ENCODE results near the gene RDM1. TPM values are rescaled to one million over a fixed set of nuclear protein-coding genes. Genes with fewer than 3 reads are reported as not detected.
"Not testable (repeated sequence)": the region's sequence is repeated elsewhere in the genome, so short reads cannot be mapped to it uniquely, and the experiment has no call there.

Gene RDM1
- total RNA-seq, 1 experiment from 2014 or later = 2.1 TPM

GRCh38 chr17:35944151-35944550 is 13.6 kb upstream of the RDM1 start:
- ChIA-PET POLR2A (ENCODE audit: low non-redundant PET) (no interaction called here), CTCF (no interaction called here)
- no peak for DNase-seq (ENCODE audit: low spot score)
- Histone ChIP-seq H3K27ac (ENCODE audit: low read depth, low read length, poor library complexity, severe bottlenecking) (no peak overlapping the region), H3K4me1 (ENCODE audit: insufficient read depth, low read length, poor library complexity, severe bottlenecking) (no peaks in the 10 kb centered on the region), H3K4me3 (ENCODE audit: low read depth, low read length, poor library complexity, severe bottlenecking) (no peak overlapping the region), H3K27me3 (replicated peaks; ENCODE audit: insufficient read depth, low read depth, low read length, poor library complexity) (no peaks in the 10 kb centered on the region), H3K9me3 (ENCODE audit: low read depth, low read length, poor library complexity, severe bottlenecking) (no peaks in the 10 kb centered on the region), H3K36me3 (ENCODE audit: insufficient read depth, low read length, poor library complexity, severe bottlenecking) (no peaks in the 10 kb centered on the region)
- BruUV-seq (replicated peaks) = no TSS peak
- intact Hi-C loops (cut with micrococcal nuclease; ENCODE audit: unreplicated experiment) = no loop called here
- TF ChIP-seq CTCF (conservative IDR thresholded peaks at IDR 0.05; ENCODE audit: low read depth, low read length) = no peak
- no peak for TF ChIP-seq EZH2 (IDR thresholded peaks at IDR 0.05; ENCODE audit: borderline replicate concordance, low read depth, low read length, poor library complexity, severe bottlenecking)

GRCh38 chr17:35943537-35943936 is 13.0 kb upstream of the RDM1 start, which contains the start of gene LYZL6:
Gene LYZL6, minus strand, starts transcription at chr17:35943713. Its CDS starts 4,357 bp downstream, at chr17:35939356.
- H3K4me3 ChIP-seq (ENCODE audit: low read depth, low read length, poor library complexity, severe bottlenecking) = no peak within 1 kb of the TSS
- H3K27me3 ChIP-seq (replicated peaks; ENCODE audit: insufficient read depth, low read depth, low read length, poor library complexity) = no peaks in the 10 kb centered on the region
- no TSS peak for BruUV-seq (replicated peaks)
- no peaks in the 10 kb centered on the region for H3K9me3 ChIP-seq (ENCODE audit: low read depth, low read length, poor library complexity, severe bottlenecking)
- ChIA-PET CTCF (no interaction called here), POLR2A (ENCODE audit: low non-redundant PET) (no interaction called here)
- H3K27ac ChIP-seq (ENCODE audit: low read depth, low read length, poor library complexity, severe bottlenecking) = no peak within 1 kb of the TSS
- H3K4me1 ChIP-seq (ENCODE audit: insufficient read depth, low read length, poor library complexity, severe bottlenecking) = no peaks in the 10 kb centered on the region
- DNase-seq (ENCODE audit: low spot score) = no peak
- intact Hi-C loops (cut with micrococcal nuclease; ENCODE audit: unreplicated experiment) = no loop called here
- TF ChIP-seq EZH2 (IDR thresholded peaks at IDR 0.05; ENCODE audit: borderline replicate concordance, low read depth, low read length, poor library complexity, severe bottlenecking) (no peak), CTCF (conservative IDR thresholded peaks at IDR 0.05; ENCODE audit: low read depth, low read length) (no peak)
- no peaks in the 10 kb centered on the region for H3K36me3 ChIP-seq (ENCODE audit: insufficient read depth, low read length, poor library complexity, severe bottlenecking)

GRCh38 chr17:35942588-35943186 is 12.1 kb upstream of the RDM1 start:
- H3K9me3 ChIP-seq (ENCODE audit: low read depth, low read length, poor library complexity, severe bottlenecking) = no peaks in the 10 kb centered on the region
- CTCF ChIA-PET = no interaction called here
- no peak for DNase-seq (ENCODE audit: low spot score)
- H3K4me3 ChIP-seq (ENCODE audit: low read depth, low read length, poor library complexity, severe bottlenecking) = no peak overlapping the region
- H3K27me3 ChIP-seq (replicated peaks; ENCODE audit: insufficient read depth, low read depth, low read length, poor library complexity) = no peaks in the 10 kb centered on the region
- intact Hi-C loops (cut with micrococcal nuclease; ENCODE audit: unreplicated experiment) = no loop called here
- POLR2A ChIA-PET (ENCODE audit: low non-redundant PET) = no interaction called here
- no peaks in the 10 kb centered on the region for H3K36me3 ChIP-seq (ENCODE audit: insufficient read depth, low read length, poor library complexity, severe bottlenecking)
- no TSS peak for BruUV-seq (replicated peaks)
- H3K27ac ChIP-seq (ENCODE audit: low read depth, low read length, poor library complexity, severe bottlenecking) = no peak overlapping the region
- no peaks in the 10 kb centered on the region for H3K4me1 ChIP-seq (ENCODE audit: insufficient read depth, low read length, poor library complexity, severe bottlenecking)
- TF ChIP-seq CTCF (conservative IDR thresholded peaks at IDR 0.05; ENCODE audit: low read depth, low read length) (no peak), EZH2 (IDR thresholded peaks at IDR 0.05; ENCODE audit: borderline replicate concordance, low read depth, low read length, poor library complexity, severe bottlenecking) (no peak)

- BruUV-seq (replicated peaks); CTCF ChIA-PET; DNase-seq (ENCODE audit: low spot score); H3K9me3 ChIP-seq (ENCODE audit: low read depth, low read length, poor library complexity, severe bottlenecking); H3K27ac ChIP-seq (ENCODE audit: low read depth, low read length, poor library complexity, severe bottlenecking); intact Hi-C loops (cut with micrococcal nuclease; ENCODE audit: unreplicated experiment); POLR2A ChIA-PET (ENCODE audit: low non-redundant PET); H3K27me3 ChIP-seq (replicated peaks; ENCODE audit: insufficient read depth, low read depth, low read length, poor library complexity); H3K4me1 ChIP-seq (ENCODE audit: insufficient read depth, low read length, poor library complexity, severe bottlenecking); H3K36me3 ChIP-seq (ENCODE audit: insufficient read depth, low read length, poor library complexity, severe bottlenecking); H3K4me3 ChIP-seq (ENCODE audit: low read depth, low read length, poor library complexity, severe bottlenecking): not testable (repeated sequence)
These were observed 7.9 kb upstream of the RDM1 start for GRCh38 chr17:35938492-35938891.

All from A673 (cell line).